Left cardiac atrium (tissue), 4 donors: ENCODE results near the gene IPCEF1. TPM values are rescaled to one million over a fixed set of nuclear protein-coding genes. Genes with fewer than 3 reads are reported as not detected.
"Not testable (repeated sequence)": the region's sequence is repeated elsewhere in the genome, so short reads cannot be mapped to it uniquely, and the experiment has no call there.

Experiments used
- ATAC-seq, 2 donors: fragments of 200-7000 bp; cut with Tn5 transposase; one replicate each; pipeline ENCODE4 v1.9.1; 2020; ENCODE audit warnings: mild to moderate bottlenecking in 2 of 2, moderate library complexity in 2 of 2
- DNase-seq: peaks from one replicate; pipeline ENCODE4 v3.0.0-alpha.2; 2020
- intact Hi-C, 2 donors: fragments of 100-400 bp; cut with DNase I; formaldehyde crosslinking; loops; one replicate each; pipeline versions ENCODE4 v1.14.1 to v1.15.1; 2022 to 2023
- total RNA-seq, 2 donors: library from RNA; stranded (reverse); fragmentation: NEBNext Ultra II Directional; extraction: Animal tissue kit (Norgen Biotek cat#: 25700); gene quantifications; one replicate each; pipeline ENCODE4 v1.2.1, GENCODE V29; 2021
- donor health status: DM: no; HTN: yes; CAD: no.
- donor health status: DM: no; HTN: yes; CAD: no; lungs with severe emphysema.
- donor health status: DM: yes; HTN: yes; CAD: no.
- donor health status: Dilated cardiomyopathy.

IPCEF1 gene
- total RNA-seq, 2 donors from 2014 or later = 0.99 to 1.2 TPM

DNA sequence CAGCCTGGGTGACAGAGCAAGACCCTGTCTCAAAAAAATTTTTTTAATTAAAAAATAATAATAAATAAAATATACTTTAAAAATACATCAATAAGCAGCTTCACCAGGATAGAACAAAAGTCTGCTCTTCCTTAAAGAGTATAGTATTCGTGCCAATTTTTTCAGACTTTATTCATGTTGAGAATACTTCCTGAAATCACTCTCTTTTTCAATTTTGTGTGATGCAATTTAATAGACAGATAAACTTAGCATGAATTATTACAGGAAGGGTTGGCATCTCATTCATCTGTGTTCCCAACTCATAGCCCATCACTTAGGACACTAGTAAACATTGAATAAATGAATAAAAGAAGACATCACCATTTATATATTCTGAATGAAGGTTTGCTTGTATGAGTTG lies 52.4 kb downstream of the IPCEF1 start:
- ATAC-seq (no peak), DNase-seq (no peak)
- intact Hi-C loops = no loop called here

DNA sequence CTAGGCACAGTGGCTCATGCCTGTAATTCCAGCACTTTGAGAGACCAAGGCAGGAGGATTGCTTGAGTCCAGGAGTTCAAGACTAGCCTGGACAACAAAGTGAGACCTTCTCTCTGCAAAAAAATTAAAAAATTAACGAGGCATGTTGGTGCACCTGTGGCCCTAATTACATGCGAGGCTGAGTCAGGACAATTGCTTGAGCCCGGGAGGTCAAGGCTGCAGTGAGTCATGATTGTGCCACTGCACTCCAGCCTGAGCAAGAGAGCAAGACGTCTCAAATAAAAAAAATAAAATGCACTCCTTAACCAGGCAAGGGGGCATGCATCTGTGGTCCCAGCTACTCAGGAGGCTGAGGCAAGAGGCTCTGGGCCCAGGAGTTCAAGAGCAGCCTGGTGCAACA lies 53.0 kb downstream of the IPCEF1 start:
- ATAC-seq, intact Hi-C loops: not testable (repeated sequence)

GRCh38 chr6:154301839-154302752 lies 54.5 kb downstream of the IPCEF1 start:
- peak in 1 of 2 donors; percentile 46 for ATAC-seq

More for the DNA sequence above, 53.0 kb downstream of the IPCEF1 start:
- not testable (repeated sequence) for DNase-seq

DNA sequence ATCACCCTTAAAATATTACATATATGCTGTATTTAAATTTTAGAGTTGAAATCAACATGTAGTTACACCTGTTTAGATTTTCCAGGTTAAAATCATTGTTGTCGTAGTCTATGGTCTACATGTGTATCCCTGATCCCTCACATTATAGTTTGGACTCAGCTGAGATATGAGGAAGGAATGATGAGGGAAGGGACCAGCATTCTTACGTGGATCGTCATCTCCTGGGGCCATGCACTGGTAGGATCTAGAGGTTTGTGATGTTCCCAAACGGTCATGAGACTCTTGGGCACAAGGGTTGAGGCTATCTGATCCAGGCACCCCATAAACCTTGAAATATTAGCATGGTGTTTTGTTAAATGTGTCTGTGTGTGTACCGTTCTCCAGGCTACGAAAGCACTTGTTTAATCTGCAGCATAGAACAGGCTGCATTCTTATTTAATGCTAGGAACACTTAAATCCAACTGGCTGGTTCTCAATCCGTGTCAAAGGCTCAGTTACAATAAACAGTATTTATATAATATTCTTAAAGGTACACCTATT lies 55.4 kb downstream of the IPCEF1 start:
- ATAC-seq (no peak), DNase-seq (no peak)
- intact Hi-C loops = no loop called here

More at GRCh38 chr6:154301839-154302752, 54.5 kb downstream of the IPCEF1 start:
- intact Hi-C loops = no loop called here
- DNase-seq = no peak

GRCh38 chr6:154298297-154298696 lies 58.3 kb downstream of the IPCEF1 start:
- peak in 1 of 2 donors; percentile 15 for ATAC-seq
- intact Hi-C loops = no loop called here
- DNase-seq = no peak

- ATAC-seq (peak; percentile 87 to 93), DNase-seq (no peak)
- intact Hi-C loops = no loop called here
Observed at GRCh38 chr6:154297721-154298120, 58.9 kb downstream of the IPCEF1 start.

DNA sequence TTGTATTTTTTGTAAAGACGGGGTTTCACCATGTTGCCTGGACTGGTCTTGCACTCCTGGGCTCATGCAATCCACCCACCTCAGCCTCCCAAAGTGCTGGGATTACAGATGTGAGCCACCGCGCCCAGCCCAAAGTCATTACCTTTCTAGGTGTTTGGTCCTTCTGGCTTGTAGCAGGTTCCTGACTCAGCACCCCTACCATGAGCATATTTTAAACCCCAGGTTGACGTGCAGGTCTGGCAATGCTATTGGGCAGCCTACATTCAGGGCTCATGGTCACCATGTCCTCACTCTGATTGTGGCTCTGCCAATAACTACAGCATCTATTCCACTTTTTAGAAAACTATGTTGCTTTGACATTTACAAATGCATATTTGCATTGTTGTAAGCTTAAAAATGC lies 59.4 kb downstream of the IPCEF1 start:
- ATAC-seq (no peak), DNase-seq (no peak)
- intact Hi-C loops = no loop called here

DNA sequence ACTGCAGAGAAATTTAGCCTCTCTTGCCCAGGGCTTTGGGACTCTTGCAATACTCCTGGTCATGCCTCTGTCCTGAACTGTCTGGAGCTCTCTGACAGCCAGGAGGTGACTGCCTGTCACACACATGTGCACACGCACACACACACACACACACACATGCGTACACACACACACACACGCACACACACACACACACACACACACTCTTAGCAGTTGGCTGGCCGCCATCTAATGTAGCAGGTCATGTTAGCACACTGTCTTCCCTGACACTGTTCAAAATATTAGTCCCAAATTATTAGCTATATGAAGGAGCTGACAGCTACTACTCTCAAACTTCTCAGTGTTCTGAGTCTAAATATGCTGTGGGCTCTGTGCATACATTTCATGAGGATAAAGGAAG lies 60.9 kb downstream of the IPCEF1 start:
- ATAC-seq (no peak), DNase-seq (no peak)
- intact Hi-C loops = no loop called here

GRCh38 chr6:154292855-154293519 lies 63.6 kb downstream of the IPCEF1 start:
- DNase-seq (no peak), ATAC-seq (no peak)
- intact Hi-C loops = no loop called here

- no peak for DNase-seq
- intact Hi-C loops = no loop called here
- no peak for ATAC-seq
Observed at GRCh38 chr6:154292066-154292465, 64.5 kb downstream of the IPCEF1 start.

DNA sequence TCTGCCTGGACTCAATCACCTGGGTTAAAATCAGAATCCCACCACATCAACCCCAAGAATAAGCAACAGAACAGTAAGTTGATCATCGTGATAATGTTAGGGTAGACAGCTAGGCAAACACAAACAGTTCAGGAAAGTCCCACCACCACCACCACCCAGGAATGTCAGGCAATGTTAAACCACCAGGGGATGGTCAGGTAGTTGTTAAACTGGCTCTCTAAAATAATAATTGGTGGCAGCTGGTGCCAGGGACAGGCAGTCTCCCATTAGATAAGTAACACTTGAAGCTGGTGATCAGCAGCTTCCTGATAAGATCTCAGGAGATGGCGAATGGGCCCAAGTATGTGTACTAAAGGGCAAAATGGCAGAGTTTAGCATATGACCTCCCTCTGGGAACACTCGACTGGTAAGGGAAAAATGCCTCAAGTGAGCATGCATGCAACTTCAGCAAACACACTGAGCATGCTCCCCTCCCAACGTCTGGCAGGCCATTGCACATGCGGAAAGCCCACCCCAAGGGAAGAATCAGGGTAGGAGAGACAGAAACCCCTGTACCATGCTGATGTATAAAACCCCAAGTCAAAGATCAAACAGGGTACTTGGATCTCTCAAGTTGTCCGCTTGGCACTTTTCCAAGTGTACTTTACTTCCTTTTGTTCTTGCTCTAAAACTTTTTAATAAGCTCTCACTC lies 66.6 kb downstream of the IPCEF1 start:
- intact Hi-C loops = no loop called here
- DNase-seq (no peak), ATAC-seq (no peak)

- ATAC-seq = no peak
- no peak for DNase-seq
- intact Hi-C loops = no loop called here
Observed at GRCh38 chr6:154285826-154286225, 70.8 kb downstream of the IPCEF1 start.

GRCh38 chr6:154284313-154284853 lies 72.2 kb downstream of the IPCEF1 start:
- intact Hi-C loops = no loop called here
- DNase-seq = no peak
- ATAC-seq = no peak

DNA sequence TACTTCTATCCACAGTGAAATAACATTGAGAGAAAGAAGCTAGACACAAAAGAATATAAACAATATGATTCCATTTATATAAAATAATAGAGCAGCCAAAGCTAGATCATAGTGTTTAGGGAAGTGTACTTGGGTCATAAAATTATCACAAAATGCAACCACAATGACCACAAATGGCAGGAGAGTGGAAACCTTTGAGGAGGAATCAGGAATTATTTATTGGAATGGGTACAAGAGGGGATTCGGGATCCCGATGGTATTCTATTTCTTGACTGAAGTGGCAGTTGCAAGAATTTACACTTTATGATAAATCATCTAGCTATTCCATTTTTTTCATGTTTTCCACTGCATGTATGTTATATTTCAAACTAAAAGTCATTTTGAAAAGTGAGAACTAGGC lies 76.1 kb downstream of the IPCEF1 start:
- intact Hi-C loops = no loop called here
- no peak for ATAC-seq
- DNase-seq = no peak

DNA sequence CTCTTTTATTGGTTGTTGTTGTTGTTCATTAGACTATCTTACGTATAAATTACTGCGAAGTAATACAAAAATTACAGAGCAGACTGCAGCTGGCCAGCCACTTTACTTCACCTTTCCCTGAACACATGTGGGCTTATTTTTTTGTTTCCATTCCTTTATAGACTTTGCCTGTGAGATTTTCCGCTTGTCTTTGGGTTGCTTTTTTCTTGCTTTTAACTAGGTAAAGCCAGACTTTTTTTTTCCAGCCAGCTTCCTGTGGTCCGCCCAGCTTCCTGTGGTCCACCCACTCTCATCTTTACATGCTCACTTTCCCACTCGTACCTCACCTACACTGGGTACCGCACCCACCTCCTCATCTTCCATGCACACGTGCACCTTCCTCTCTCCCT lies 79.0 kb downstream of the IPCEF1 start:
- DNase-seq (no peak), ATAC-seq (no peak)
- intact Hi-C loops = loop anchor here (2.0 to 5.0 kb wide), 2 partner anchors 123 to 125 kb away; no protein-coding TSS in a partner anchor

DNA sequence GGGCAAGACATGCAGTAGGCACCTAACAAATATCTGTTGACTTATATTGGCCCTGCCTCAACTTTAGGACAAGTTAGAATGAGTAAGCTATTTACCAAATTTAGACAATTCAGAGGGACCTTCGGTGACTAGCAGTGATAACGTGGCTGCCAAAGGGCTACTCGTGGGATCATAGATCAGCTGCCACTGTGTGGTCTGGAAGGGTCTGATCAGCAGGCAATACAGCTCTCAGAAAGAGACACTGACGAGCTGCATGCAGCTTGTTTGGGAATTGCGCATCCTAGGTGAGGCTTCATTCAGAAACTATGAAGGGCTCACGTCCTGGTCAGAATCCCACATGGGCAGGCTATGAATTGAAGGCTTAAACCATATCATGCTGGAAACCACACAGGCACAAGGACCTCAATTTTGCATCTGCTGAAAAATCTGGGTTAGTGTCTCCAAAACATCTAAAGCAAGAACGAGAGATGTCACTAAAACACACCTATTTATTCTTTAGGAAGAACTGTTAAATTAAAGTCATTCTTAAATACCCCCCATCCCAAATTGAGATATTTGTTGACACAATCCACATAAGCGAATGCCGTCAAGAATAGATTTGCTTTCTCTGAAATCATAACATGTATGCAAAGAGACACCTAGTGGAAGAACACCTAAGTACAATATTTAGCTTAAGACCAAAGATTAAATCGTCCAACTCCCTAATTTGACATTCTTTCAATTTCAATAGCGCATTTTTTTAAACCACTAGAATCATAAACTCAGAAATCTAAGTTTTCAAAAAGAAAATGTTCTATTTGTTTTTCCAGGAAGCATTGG lies 79.6 kb downstream of the IPCEF1 start:
- ATAC-seq (peak; percentile 47 to 50), DNase-seq (no peak)
- intact Hi-C loops = loop anchor here (2.0 to 5.0 kb wide), 2 partner anchors 122 to 125 kb away; no protein-coding TSS in a partner anchor

- ATAC-seq (no peak), DNase-seq (no peak)
- intact Hi-C loops = no loop called here
Observed at GRCh38 chr6:154274168-154274567, 82.4 kb downstream of the IPCEF1 start.

DNA sequence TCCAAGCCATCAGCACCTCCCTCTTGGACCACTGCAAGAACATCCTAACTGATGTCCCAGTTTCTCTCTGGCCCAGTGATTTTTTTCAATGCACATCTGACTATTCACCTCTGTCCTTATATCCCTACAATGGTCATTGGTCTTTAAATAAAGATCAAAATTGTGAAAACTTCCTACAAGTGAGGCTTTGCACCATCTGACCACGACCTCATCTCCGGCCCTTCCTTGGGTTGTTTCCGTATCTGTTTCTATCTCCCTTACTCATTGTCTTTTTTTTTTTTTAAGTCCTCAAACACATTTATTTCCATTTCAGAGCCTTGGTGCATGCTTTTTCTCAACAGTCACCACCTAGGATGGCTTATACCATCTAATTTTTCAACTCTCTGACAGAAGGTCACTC lies 88.1 kb downstream of the IPCEF1 start:
- DNase-seq (no peak), ATAC-seq (no peak)
- intact Hi-C loops = no loop called here
